HepG2 (cell line): ENCODE results near the gene WAS. TPM values are rescaled to one million over a fixed set of nuclear protein-coding genes. Genes with fewer than 3 reads are reported as not detected.

Experiments
- ATAC-seq: fragments of 200-7000 bp; cut with Tn5 transposase; 3 replicates; pipeline ENCODE4 v1.9.1; 2020; ENCODE audit warnings: mild to moderate bottlenecking, moderate library complexity
- BruUV-seq: library from RNA; stranded (reverse); fragments of 400-500 nt; replicated peaks from 2 replicates; lab custom pipeline; 2021; lab: Mats Ljungman, UMichigan
- CTCF ChIA-PET: fragments of 300-600 bp; formaldehyde crosslinking; extraction: SDS; loops from one replicate; lab custom pipeline; 2021; ENCODE audit warnings: low total read pairs, inconsistent platforms, low intra/inter-chr PET ratio; lab: Yijun Ruan, JAX
- POLR2A ChIA-PET: fragments of 350-600 bp; sonication (Branson Sonifier 250); formaldehyde crosslinking; loops from one replicate; lab custom pipeline; 2020; ENCODE audit warnings: antibody characterized with exemption, inconsistent platforms; lab: Yijun Ruan, JAX
- DNase-seq: peaks from one replicate; pipeline ENCODE4 v3.0.0-alpha.2; 2015; ENCODE audit warnings: low spot score
- FAIRE-seq: peaks from 3 replicates; lab custom pipeline; 2011; peaks lifted over from hg19 to GRCh38; lab: Jason Lieb, UNC
- H2AFZ ChIP-seq: one replicate; pipeline ENCODE4 v1.6.1; 2011; ENCODE audit warnings: low read length, inconsistent platforms
- H3K27ac ChIP-seq: fragments of 300-600 bp; 3 replicates; pipeline ENCODE4 v1.8.0; 2011; ENCODE audit warnings: mixed run types, mild to moderate bottlenecking, mixed read lengths, low read length, inconsistent platforms; ENCODE audit not compliant: insufficient read depth; ENCODE audit errors: extremely low read length
- H3K27me3 ChIP-seq, 2 experiments: fragments of 200-600 bp in 1 of 2; 2 replicates in 1 of 2; 3 replicates in 1 of 2; pipeline versions ENCODE4 v1.6.0 to v1.8.0; 2011; ENCODE audit warnings: low read length in 2 of 2, mild to moderate bottlenecking in 2 of 2, moderate library complexity in 2 of 2, inconsistent platforms in 1 of 2; ENCODE audit not compliant: insufficient read depth in 2 of 2, control insufficient read depth in 1 of 2
- H3K36me3 ChIP-seq, 2 experiments: fragments of 200-600 bp in 1 of 2; replicated peaks in 1 of 2; 2 replicates in 1 of 2; 3 replicates in 1 of 2; pipeline versions ENCODE4 v1.5.1 to v1.8.0; 2011; ENCODE audit warnings: low read length in 2 of 2, inconsistent platforms in 1 of 2; ENCODE audit not compliant: insufficient read depth in 2 of 2, control insufficient read depth in 1 of 2
- H3K4me1 ChIP-seq: 2 replicates; pipeline ENCODE4 v1.5.1; 2012; ENCODE audit warnings: low read length, inconsistent platforms; ENCODE audit not compliant: insufficient read depth
- H3K4me2 ChIP-seq: 2 replicates; pipeline ENCODE4 v1.6.0; 2011; ENCODE audit warnings: low read depth, low read length, inconsistent platforms
- H3K4me3 ChIP-seq, 3 experiments: fragments of 200-600 bp in 1 of 3; sonication (generic), shearing (Covaris generic) in 1 of 3; replicated peaks in 1 of 3; 2 replicates each; pipeline ENCODE4 v1.5.1; 2011 to 2016; ENCODE audit warnings: low read length in 3 of 3, inconsistent platforms in 2 of 3, low read depth in 2 of 3, mild to moderate bottlenecking in 2 of 3, control low read depth in 1 of 3, mixed read lengths in 1 of 3; ENCODE audit not compliant: insufficient read depth in 1 of 3
- H3K79me2 ChIP-seq: one replicate; pipeline ENCODE4 v1.6.1; 2011; ENCODE audit warnings: low read length, inconsistent platforms; ENCODE audit not compliant: insufficient read depth
- H3K9ac ChIP-seq: 2 replicates; pipeline ENCODE4 v1.6.0; 2011; ENCODE audit warnings: mild to moderate bottlenecking, low read depth, low read length, inconsistent platforms; ENCODE audit not compliant: insufficient read depth
- H3K9me3 ChIP-seq: 2 replicates; pipeline ENCODE4 v1.5.1; 2012; ENCODE audit warnings: mild to moderate bottlenecking, low read length
- H4K20me1 ChIP-seq: 2 replicates; pipeline ENCODE4 v1.6.0; 2011; ENCODE audit warnings: inconsistent platforms, mild to moderate bottlenecking, low read length, moderate library complexity; ENCODE audit not compliant: insufficient read depth
- BRD4 ChIP-seq: sonication (generic); formaldehyde crosslinking; IDR thresholded peaks from 2 replicates; pipeline ENCODE4 v1.4.0; 2020; ENCODE audit warnings: missing genetic modification reagents
- GRHL1 ChIP-seq: sonication (generic); formaldehyde crosslinking; conservative IDR thresholded peaks from 2 replicates; pipeline ENCODE4 v1.8.0; 2022; ENCODE audit warnings: missing genetic modification reagents
- NRL ChIP-seq: sonication (generic); formaldehyde crosslinking; IDR thresholded peaks from 2 replicates; pipeline ENCODE4 v1.5.0; 2020; ENCODE audit warnings: missing genetic modification reagents, mild to moderate bottlenecking, moderate library complexity, borderline replicate concordance
- RAD21 ChIP-seq: fragments of 450-650 bp; formaldehyde crosslinking; IDR thresholded peaks from 2 replicates; pipeline ENCODE4 v1.5.0; 2020; ENCODE audit warnings: mild to moderate bottlenecking
- SALL2 ChIP-seq: sonication (generic); formaldehyde crosslinking; IDR thresholded peaks from 2 replicates; pipeline ENCODE4 v1.8.1; 2023; ENCODE audit warnings: mild to moderate bottlenecking, missing genetic modification reagents, inconsistent platforms
- ZNF510 ChIP-seq: sonication (generic); formaldehyde crosslinking; IDR thresholded peaks from 2 replicates; pipeline ENCODE4 v1.4.0; 2020; ENCODE audit warnings: low read depth, mild to moderate bottlenecking, missing genetic modification reagents
- ZNF512 ChIP-seq: sonication (generic); formaldehyde crosslinking; IDR thresholded peaks from 2 replicates; pipeline ENCODE4 v1.4.0; 2020; ENCODE audit warnings: mild to moderate bottlenecking, missing genetic modification reagents
- ZNF614 ChIP-seq: IDR thresholded peaks from 2 replicates; pipeline ENCODE4 v1.6.1; 2018; ENCODE audit warnings: missing biosample characterization, missing genetic modification reagents, inconsistent platforms, borderline replicate concordance
- ZNF616 ChIP-seq: sonication (generic); formaldehyde crosslinking; IDR thresholded peaks from 2 replicates; pipeline ENCODE4 v1.5.0; 2020; ENCODE audit warnings: low read depth, mild to moderate bottlenecking, missing genetic modification reagents
- ZNF792 ChIP-seq: IDR thresholded peaks from 2 replicates; pipeline ENCODE4 v1.6.1; 2016
- in situ Hi-C: cut with HindIII; loops from 2 replicates; pipeline ENCODE4 v1.10.0; 2017; ENCODE audit warnings: low pct_unique_long_range_greater_than_20kb; ENCODE audit not compliant: extremely low pct_ligation_motif_present
- intact Hi-C: fragments of 100-400 bp; cut with micrococcal nuclease; formaldehyde crosslinking; loops from one replicate; pipeline ENCODE4 v1.10.0; 2022; ENCODE audit not compliant: unreplicated experiment
- polyA plus RNA-seq, 8 experiments: library from polyadenylated mRNA; depleted of rRNA in 3 of 8; stranded (reverse) in 7 of 8; unstranded in 1 of 8; fragments of >200 nt; fragmentation: Illumina TruSeq in 4 of 8; extraction: Trizol in 4 of 8; gene quantifications; 2 replicates each; pipeline versions ENCODE4 v1.2.1 to v1.2.3, GENCODE V29; 2011 to 2016; ENCODE audit warnings: low read depth in 4 of 8, missing spikeins in 1 of 8, mixed read lengths in 1 of 8; ENCODE audit not compliant: insufficient read depth in 1 of 8
- total RNA-seq, 5 experiments: library from RNA; depleted of rRNA; stranded (reverse); fragments of >200 nt; fragmentation: Illumina TruSeq; extraction: Trizol; gene quantifications; 2 replicates each; pipeline ENCODE4 v1.2.3, GENCODE V29; 2016; ENCODE audit warnings: low read depth in 1 of 5
- TF ChIP-seq, protein P1 (sequence below): sonication (generic); formaldehyde crosslinking; IDR thresholded peaks from 2 replicates; pipeline ENCODE4 v1.5.0; 2020; ENCODE audit warnings: missing genetic modification reagents, mild to moderate bottlenecking, borderline replicate concordance

Gene WAS
- total and polyA plus RNA-seq, 2 of the 13 experiments (the other 11 are each of a cell fraction or from before 2014, with no cell fraction given): 0.11 TPM; not detected in 1

- Histone ChIP-seq H4K20me1 (no peaks in the 10 kb centered on the region), H3K79me2 (peaks cover 2% of the 10 kb centered on the region), H3K27ac (no peak overlapping the region), H3K9me3 (no peaks in the 10 kb centered on the region), H3K4me2 (no peak overlapping the region), H3K9ac (no peak overlapping the region), H3K27me3 (no peaks in the 10 kb centered on the region), H3K4me3 (no peak overlapping the region), H3K4me1 (peaks cover 32% of the 10 kb centered on the region), H3K36me3 (no peaks in the 10 kb centered on the region), H2AFZ (no peak overlapping the region)
- ATAC-seq (no peak), FAIRE-seq (no peak), DNase-seq (no peak)
- intact Hi-C loops: no loop called here
- CTCF ChIA-PET: no interaction called here
- POLR2A ChIA-PET: no interaction called here
- in situ Hi-C loops: no loop called here
- TF ChIP-seq SALL2 (no peak), NRL (CRISPR knock-in tag) (no peak), ZNF616 (CRISPR knock-in tag) (no peak), RAD21 (CRISPR knock-in tag) (no peak), BRD4 (CRISPR knock-in tag) (no peak), ZNF512 (CRISPR knock-in tag) (no peak), GRHL1 (CRISPR knock-in tag) (no peak), ZNF614 (CRISPR knock-in tag) (no peak), ZNF792 (CRISPR knock-in tag) (no peak), ZNF510 (CRISPR knock-in tag) (no peak)
- TF ChIP-seq, protein P1, sequence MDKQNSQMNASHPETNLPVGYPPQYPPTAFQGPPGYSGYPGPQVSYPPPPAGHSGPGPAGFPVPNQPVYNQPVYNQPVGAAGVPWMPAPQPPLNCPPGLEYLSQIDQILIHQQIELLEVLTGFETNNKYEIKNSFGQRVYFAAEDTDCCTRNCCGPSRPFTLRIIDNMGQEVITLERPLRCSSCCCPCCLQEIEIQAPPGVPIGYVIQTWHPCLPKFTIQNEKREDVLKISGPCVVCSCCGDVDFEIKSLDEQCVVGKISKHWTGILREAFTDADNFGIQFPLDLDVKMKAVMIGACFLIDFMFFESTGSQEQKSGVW (CRISPR knock-in tag): no peak
- no TSS peak for BruUV-seq
These were observed 38.3 kb downstream of the WAS start for GRCh38 chrX:48721916-48722315.
